NCI-H1048 (cell line): ENCODE data around the gene MSRB1.

Source experiments
- DNase-seq: peaks from one replicate; lab custom pipeline; 2025; lab: John Stamatoyannopoulos, UW

Gene MSRB1, protein sequence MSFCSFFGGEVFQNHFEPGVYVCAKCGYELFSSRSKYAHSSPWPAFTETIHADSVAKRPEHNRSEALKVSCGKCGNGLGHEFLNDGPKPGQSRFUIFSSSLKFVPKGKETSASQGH

DNA sequence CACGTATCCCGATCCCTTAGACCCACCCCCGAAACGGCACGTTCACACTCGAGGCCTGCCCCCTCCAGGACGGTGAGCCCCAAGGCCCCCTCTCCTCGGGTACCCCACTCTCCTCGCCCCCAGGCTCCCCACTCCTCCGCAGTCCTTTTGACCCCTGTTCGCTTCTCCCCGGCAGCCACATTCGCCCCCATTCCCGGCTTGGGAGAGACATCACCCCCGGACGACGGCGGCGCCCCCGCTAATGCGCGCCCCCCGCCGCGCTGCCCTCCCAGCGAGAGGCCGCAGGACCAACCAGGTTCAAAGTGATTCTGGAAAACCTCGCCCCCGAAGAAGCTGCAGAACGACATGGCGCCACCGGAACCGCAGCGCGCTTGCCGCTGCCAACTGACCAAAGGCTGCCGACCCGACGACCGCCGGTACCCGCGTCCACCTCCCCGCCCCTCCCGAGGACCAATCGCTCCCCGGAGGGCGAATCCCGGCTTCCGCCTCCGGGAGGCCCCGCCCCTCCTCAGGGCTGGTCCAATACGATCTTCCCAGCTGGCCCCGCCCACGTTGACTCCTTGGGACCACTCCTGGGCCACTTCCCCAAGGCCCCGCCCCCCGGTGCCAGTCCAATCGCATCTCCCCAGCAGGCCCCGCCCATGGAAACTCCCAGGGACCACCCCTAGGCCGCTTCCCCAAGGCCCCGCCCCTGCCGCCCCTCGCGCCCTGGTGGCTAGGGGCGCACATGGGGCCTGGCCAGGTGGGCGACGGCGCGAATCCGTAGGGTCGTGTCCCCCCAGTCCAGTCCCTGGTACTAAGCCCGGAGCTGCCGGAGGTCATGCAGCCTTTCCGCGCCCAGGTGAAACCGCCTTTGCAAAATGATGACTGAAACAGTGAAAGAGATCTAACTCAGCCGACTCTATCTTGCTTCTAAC, at the start of gene MSRB1:
Gene MSRB1, minus strand, starts transcription at position 390 of the 917 bp plus-strand sequence. Its CDS starts 43 bp downstream, at position 347.
- peak; percentile 80 for DNase-seq

DNA sequence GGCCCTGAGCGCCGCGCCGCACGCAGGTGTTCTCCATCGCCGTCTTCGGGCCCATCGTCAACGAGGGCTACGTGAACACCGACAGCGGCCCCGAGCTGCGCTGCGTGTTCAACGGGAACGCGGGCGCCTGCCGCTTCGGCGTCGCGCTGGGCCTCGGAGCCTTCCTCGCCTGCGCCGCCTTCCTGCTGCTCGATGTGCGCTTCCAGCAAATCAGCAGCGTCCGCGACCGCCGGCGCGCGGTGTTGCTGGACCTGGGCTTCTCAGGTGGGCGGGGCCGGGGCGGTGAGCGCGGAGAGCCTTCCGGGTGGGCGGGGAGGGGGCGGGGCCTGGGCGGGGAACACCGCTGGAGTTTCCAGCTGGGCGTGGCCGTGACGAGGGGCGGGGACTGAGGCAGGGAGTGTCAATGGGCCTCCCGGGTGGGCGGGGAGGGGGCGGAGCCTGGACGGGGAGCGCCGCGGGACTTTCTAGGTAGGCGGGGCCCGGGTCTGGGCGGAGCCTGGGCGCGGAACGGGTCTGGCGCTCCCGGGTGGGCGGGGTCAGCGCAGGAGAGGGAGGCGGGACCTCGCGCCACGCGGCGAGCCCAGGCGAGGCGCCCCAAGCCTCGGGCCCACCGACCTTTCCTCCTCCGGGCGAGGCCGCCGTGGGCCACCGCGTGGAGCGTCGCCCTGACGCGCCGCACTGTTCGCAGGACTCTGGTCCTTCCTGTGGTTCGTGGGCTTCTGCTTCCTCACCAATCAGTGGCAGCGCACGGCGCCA, 49.1 kb upstream of the MSRB1 start:
- peak; percentile 63 for DNase-seq

DNA sequence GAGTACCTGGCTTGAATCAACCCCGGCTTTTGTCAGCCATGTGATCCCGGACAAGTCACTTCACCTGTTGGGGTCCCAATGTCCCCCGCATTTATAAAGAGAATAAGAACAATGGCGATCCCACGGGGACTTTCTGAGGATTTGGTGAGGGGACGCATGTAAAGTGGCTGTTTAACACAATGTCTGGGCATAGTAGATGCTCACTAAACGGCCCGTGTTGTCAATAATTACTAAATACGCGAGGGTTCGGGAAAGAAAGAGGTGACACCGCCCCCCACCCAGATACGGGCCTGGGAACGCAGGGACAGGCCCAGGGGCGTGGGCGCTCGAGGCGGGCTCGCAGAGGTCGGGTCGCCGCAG, 48.6 kb upstream of the MSRB1 start:
- DNase-seq: no peak

DNA sequence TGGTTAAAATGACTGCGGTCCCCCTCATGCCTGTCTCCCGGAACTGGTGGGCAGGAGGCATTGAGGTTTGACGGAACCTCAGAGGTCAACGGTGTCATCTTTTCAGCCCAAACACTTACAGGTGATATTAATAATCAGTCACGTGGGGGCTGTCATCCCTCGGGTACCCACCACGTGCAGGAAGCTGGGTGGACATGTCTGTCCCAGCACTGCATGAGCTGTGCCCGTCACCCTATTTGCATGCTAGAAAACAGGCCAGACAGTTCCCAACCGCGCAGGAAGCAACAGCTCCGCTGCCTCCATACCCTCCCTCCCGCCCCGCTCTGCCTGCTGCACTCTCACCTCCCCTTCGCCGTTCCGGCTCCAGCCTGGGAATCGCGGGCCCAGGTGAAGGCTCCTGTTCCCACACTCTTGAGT, 48.1 kb upstream of the MSRB1 start:
- DNase-seq: no peak

DNA sequence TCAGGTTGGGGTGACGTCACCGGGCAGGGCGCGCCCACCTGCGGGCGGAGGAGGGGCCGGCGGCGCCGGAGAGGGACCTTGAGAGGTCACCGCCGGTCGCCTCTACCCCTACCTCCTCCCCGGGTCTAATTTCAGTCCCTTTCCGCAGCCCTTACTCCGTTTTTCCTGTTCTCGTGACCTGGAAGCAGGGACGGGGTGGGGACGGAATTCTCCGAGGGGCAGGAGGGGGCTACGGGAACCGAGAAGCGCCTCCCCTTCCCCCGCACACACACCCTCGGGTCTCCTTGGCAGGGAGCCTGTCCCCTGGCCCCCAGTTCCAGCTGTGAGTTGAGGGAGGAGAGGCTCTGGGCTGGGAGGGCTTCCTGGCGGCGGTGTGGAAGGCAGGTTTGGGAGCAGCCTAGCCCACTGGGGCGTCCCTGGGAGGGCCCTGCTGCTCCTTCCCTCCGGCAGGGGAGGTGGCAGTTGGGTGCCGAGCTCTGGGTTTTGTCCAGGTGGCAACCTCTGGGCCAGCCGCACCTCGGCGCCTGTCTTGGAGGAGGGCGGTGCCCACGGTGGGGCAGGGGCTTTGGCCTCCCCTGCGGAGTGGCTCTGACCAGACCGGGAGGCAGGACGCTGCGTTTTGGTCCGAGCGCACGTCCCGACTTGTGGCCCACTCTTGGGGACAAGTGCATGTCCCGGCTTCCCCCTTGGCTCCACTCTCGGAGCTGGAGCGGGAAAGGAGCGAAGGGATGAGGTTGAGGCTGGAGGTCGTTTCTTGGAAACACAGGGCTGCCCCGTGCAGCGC, 47.5 kb upstream of the MSRB1 start:
- DNase-seq: no peak

DNA sequence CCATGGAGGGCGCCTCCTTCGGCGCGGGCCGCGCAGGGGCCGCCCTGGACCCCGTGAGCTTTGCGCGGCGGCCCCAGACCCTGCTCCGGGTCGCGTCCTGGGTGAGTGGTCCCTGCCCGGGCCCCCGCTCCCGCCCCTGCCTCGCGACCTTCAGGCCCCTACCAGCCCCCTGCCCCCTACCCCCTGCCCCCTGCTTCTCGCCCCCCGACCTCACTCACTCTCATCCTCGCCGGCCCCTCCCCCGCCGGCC, 47.0 kb upstream of the MSRB1 start:
- no peak for DNase-seq

DNA sequence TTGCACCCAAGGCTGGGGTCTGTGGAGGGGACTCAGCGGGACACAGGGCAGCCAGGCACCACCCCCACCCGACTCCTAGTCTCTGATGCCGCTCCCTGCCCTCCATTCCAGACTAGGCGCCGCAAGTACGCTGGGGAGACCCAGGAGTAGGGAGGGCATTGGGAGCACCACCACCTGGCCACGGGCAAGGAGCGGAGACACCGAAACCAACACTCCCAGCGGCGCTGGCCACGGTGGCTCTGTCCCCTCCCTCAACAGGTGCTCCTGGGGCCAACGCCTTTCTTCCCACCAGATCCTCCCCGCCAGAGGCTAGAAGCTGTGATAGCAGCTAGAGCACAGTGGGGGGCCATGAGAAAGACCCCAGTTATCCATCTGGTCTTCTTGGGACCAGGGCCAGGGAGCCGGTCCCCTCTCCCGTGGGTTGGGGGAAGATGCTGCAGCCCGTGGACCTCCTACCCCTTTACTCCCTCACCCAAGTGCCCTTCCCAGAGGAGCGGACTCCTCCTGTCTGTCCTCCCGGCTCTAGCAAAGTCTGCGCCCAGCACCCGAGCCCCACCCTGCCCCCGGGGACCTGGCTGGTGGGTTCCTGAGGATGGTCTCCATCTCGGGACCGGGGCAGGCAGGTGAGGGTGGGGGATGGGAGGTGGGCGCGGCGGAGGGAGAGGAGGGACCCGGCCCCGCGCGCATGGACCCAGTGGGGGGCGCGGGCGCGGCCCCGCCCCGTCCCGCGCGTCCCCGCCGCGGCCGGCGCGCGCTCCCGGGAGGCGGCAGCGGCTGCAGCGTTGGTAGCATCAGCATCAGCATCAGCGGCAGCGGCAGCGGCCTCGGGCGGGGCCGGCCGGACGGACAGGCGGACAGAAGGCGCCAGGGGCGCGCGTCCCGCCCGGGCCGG, 46.5 kb upstream of the MSRB1 start, which contains the start of gene SYNGR3:
Gene SYNGR3, plus strand, starts transcription at position 762 of the 892 bp plus-strand sequence. CDS start 133 bp downstream, outside the sequence.
- no peak for DNase-seq

DNA sequence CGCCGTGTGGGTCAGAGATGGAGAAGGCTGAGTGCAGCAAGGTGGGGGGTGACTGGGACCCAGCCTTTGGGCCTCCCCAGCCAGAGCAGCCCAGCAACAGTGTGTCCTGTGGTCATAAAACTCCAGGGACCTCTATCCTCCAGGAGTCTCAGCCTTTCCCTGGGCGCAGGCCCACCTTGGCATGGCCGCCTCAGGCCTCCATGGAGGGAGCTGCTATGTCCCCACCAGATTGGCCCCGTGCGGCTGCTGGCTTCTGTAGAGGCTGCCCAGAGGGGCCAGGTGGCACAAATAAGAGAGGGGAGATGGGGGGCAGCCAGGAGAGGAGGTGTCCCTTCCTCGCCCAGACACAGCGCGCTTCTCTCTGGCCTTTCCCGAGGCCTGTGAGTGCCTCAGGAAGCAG, 44.2 kb upstream of the MSRB1 start:
- no peak for DNase-seq

DNA sequence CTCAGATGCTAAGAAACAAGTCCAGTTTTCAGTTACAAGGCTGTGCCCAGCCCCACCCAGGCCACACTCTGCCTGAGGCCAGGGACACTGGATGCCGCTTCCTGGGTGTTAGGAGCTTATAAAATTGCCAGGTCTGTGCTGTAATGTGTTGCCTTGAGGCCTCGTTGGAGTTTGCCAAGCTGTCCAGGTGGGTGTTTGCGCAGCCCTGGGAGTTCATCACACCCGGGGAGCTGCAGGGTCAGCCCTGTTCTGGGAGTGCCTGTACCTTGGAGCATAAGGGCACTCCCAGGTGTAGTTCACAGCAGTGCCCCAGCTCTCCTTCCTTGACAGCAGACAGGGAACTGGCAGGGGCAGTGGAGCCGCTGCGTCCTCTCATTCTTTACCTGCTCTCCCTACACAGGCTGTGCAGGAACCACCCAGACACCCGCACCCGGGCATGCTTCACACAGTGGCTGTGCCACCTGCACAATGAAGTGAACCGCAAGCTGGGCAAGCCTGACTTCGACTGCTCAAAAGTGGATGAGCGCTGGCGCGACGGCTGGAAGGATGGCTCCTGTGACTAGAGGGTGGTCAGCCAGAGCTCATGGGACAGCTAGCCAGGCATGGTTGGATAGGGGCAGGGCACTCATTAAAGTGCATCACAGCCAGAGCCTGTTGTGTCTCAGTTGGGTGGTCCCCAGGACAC, 42.6 kb upstream of the MSRB1 start:
- no peak for DNase-seq

DNA sequence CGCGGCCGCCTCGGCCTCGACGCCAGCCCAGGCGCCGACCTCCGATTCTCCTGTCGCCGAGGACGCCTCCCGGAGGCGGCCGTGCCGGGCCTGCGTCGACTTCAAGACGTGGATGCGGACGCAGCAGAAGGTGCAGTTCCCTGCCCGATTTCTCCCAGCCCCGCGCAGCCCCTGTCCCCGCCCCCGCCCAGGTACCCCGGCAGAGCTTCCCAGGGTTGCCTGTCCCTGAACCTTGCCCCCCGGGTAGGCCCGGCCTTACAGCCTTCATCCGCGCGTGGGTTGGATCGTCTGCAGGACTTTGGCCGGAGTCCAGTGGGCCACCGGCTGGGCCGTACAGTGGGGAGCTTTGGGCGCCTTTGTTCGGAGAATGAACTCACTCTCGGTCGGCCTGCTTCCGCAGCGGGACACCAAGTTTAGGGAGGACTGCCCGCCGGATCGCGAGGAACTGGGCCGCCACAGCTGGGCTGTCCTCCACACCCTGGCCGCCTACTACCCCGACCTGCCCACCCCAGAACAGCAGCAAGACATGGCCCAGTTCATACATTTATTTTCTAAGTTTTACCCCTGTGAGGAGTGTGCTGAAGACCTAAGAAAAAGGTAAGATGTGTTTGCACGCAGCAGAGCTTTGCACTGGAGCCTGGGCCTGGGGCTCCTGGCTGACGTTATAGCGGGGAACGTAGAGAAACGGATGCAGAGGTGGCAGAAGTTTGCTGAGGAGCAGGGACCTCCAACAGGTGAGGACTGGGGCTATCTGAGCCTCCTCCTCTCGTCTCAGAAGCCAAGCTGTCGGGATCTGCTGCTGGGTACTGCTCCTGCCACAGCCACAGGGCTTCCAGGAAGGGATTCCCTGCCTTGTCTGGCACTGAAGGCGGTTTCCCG, 41.6 kb upstream of the MSRB1 start:
- DNase-seq: no peak

DNA sequence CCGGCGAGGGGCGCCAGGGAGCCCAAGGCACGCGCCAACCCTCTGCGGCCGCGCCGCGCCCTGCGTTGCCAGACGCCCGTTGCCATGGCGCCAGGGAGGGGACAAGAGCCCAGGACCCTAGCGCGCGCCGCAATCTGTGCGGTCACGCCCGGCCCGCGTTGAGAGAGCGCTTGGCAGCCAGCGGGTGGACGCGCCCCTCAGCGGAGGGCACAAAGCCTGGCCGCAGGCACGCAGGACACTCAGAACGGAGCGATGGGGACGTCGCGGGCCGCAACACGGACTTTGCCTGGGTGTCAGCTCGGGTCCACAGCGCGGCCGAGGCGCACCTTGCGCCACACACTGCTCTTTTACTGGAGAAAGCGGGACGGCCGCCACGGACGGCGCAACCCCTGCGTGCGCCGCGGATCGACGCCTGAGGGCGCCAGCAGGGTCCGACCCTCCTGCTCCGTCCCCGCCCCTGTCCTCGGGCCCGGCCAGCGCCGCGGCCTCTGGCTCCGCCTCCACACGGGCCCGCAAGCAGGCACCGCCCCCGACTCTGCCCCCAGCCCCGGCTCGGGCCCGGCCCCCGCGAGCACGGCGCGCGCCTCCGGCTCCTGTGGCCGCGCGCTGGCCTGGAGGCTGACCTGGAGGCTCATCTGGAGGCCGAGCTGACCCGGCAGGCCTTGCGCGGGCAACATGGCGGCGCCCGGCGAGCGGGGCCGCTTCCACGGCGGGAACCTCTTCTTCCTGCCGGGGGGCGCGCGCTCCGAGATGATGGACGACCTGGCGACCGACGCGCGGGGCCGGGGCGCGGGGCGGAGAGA, 40.7 kb upstream of the MSRB1 start, which contains the start of gene GFER:
Gene GFER, plus strand, starts transcription at position 650 of the 803 bp plus-strand sequence. Its CDS starts 26 bp downstream, at position 676.
- DNase-seq: peak; percentile 5

DNA sequence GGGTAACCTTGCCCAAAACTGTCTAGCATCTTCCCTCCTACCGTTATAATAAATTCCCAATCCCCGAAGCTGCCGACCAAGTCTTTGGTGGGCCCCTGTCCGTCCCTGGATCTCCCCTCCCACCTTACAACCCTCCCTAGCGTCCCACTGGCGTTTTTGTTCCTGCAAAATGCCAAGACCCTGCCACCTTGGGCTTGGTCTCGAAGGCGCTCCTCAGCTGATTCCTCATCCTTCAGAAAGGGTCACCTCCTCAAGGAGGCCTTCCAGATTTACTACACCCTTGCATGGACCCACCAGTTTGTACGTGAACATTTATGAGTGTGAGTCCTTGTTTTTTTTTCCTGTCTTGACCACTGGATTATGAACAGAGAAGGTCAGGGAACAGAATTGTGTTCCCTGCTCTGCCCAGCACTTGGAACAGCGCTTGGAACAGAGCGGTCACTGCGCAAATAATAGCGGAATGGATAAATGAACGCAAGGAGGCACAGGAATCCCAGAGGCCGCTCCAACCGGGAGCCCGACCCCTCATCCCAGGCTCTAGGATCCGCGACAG, 40.1 kb upstream of the MSRB1 start:
- no peak for DNase-seq

DNA sequence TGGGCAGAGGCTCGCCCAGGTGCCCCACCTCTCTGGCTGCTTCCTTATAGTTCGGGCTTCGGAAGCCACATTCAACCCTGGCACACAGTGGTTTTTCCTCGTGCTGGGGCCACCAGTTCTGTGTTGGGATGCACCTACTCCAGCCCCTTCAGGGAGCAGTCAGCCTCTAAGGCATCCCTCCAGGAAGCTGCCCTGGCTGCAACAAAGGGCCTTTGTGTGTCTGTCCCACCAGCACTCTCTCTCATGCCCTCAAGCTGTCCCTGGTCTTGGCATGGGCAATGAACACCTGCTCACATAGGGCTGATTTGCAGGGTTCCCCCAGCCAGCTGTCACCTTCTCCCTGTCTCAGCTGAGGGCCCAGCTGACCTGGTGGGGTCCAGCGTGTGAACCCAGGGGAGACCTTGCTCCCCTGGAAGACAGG, 39.0 kb upstream of the MSRB1 start:
- DNase-seq: no peak

DNA sequence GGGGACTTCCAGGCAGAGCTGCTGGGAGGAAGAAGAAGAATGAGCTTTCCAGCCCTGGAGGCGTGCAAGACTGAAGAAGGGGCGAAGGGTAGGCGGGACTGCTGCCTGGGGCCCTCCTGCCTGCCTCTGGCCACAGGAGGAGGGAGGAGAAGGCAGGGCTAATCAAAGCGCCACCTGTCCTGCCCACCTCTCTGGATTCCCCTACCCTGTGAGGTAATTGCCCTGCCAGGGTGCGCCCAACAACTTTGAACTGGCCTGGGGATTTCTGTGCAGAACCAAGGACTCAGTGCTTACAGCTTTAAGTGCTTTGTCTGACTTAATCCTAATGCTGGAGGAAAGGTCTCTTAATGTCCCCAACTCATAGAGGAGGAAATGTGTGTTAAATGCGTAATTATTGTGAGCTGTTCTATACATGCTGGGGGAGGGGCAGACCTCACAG, 38.4 kb upstream of the MSRB1 start, which contains the start of gene NOXO1:
Gene NOXO1, minus strand, starts transcription at position 72 of the 439 bp plus-strand sequence. CDS start 290 bp downstream, outside the sequence.
- DNase-seq: no peak

DNA sequence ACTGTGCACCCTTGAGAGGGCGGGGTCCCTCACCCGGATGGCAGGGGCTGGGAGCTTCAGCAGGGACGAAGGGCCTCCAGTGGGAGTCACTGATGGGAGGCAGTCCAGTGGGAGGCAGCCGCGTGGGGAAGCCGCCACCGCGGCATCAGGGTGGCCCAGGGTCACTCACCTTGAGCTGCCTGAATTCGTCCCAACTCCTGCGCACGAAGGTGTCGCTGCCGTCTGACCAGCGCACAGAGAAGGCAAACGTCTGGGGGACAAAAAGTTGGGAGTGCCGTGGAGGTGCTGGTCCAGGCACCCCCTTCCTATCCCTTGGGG, 37.7 kb upstream of the MSRB1 start:
- no peak for DNase-seq

DNA sequence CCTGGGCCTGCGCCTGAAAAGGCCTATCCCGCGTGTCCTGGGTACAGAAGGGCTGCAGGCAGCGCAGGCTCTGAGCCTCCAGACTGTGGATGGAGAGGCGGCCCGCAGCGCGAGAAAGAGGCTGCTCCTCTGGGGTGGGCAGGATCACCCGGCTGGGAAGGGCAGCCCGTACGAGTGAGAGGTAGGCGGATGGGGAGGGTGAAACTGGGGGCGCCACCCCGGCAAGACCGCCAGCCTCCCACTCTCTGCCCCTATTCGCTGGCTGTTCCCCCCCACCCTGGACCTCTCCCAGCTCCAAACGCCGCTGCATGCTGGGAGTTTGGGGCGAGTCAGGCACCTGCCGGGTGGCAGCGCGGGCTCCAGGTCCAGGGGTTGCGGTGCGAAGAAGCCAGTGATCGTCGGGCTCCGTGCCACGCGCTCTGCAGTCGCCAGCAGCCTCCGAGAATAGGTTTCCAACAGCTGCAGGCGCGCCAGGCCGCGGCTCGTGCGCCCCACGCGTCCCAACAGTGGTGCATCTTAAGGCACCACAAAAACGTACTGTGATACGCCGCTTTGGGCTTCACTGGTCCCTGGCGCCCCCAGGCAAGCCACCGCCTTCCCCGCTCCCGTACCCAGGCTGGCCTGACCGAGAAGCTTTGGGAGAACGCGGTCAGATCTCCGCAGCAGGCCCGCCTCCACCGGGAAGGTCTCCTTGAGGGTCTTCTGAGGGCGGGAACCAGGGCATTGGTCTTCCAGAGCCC, 37.2 kb upstream of the MSRB1 start:
- no peak for DNase-seq

DNA sequence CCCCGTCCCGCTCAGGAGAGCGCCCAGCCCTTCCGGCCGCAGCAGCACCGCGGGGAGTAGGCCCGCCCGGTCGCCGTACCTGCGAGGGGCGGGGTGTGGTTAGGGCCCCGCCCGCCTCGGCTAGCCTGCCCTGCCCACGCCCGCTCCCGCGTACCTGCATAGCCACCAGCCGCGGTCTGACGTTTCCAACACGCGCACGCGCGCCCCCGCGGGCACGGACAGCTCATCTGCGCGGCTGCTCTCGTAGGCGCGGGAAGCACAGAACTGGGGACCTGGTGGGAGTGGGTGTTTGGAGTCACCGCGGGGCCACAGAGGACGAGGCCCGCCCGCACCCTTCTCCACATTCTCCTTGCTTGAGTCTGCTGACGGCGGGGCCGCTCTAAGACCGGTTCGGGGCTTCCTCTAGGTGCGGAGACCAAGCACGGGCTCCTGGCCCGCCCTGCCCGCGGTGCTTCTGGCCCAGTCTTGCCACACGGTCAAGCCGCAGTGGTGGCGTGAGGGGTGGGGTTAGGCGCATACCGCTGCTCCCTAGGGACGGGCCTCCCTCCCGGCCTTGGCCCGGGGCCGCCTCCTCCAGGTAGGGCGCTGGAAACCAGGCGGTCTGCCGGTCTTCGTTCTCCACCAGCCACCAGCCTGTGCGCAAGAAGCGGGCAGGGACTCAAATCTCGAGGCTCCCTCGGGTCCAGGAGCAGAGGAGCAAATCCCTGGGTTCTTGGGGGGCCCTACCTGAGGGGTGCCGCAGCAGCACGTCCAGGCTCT, 36.5 kb upstream of the MSRB1 start:
- DNase-seq: peak; percentile 8
